GM12878 (cell line): ENCODE data around the gene TSPAN10. TPM values are rescaled to one million over a fixed set of nuclear protein-coding genes. Genes with fewer than 3 reads are reported as not detected.

ENCODE experiments used
- BACH1 ChIP-seq: fragments of 450-650 bp; IDR thresholded peaks from 2 replicates; pipeline ENCODE4 v1.6.1; 2017; ENCODE audit warnings: mild to moderate bottlenecking, borderline replicate concordance
- BCL11A ChIP-seq: IDR thresholded peaks from 2 replicates; pipeline ENCODE4 v1.6.1; 2011; ENCODE audit warnings: low read depth, low read length
- BHLHE40 ChIP-seq, 2 experiments: fragments of 450-650 bp in 1 of 2; IDR thresholded peaks; 2 replicates each; pipeline ENCODE4 v1.6.1; 2011 to 2017; ENCODE audit warnings: low read depth in 2 of 2, borderline replicate concordance in 1 of 2, improper control_type of control experiment in 1 of 2, low read length in 1 of 2, mild to moderate bottlenecking in 1 of 2
- CHD1 ChIP-seq: IDR thresholded peaks from 2 replicates; pipeline ENCODE4 v1.6.1; 2012; ENCODE audit warnings: low read depth, low read length, improper control_type of control experiment
- ESRRA ChIP-seq: IDR thresholded peaks from 2 replicates; pipeline ENCODE4 v1.6.1; 2012; ENCODE audit warnings: mild to moderate bottlenecking, low read length, improper control_type of control experiment
- ETV6 ChIP-seq, 2 experiments: fragments of 450-650 bp in 1 of 2; IDR thresholded peaks in 1 of 2; conservative IDR thresholded peaks in 1 of 2; 2 replicates each; pipeline ENCODE4 v1.6.1; 2014; ENCODE audit warnings: antibody characterized with exemption in 1 of 2, borderline replicate concordance in 1 of 2, low read depth in 1 of 2, mild to moderate bottlenecking in 1 of 2, moderate library complexity in 1 of 2
- MYB ChIP-seq: fragments of 150-350 bp; IDR thresholded peaks from 2 replicates; pipeline ENCODE4 v1.6.1; 2014; ENCODE audit warnings: mild to moderate bottlenecking, low read depth, low read length, borderline replicate concordance
- NFIC ChIP-seq: IDR thresholded peaks from 2 replicates; pipeline ENCODE4 v1.6.1; 2012; ENCODE audit warnings: low read depth, mild to moderate bottlenecking, inconsistent platforms, low read length, moderate library complexity
- NKRF ChIP-seq: fragments of 450-650 bp; conservative IDR thresholded peaks from 2 replicates; pipeline ENCODE4 v1.6.1; 2017; ENCODE audit warnings: mild to moderate bottlenecking, moderate library complexity
- PAX8 ChIP-seq: fragments of 450-650 bp; IDR thresholded peaks from 2 replicates; pipeline ENCODE4 v1.6.1; 2017; ENCODE audit warnings: mild to moderate bottlenecking, moderate library complexity
- POLR2AphosphoS2 ChIP-seq: IDR thresholded peaks from 2 replicates; pipeline ENCODE4 v1.6.1; 2011; ENCODE audit warnings: low read depth, mild to moderate bottlenecking, low read length, improper control_type of control experiment, moderate library complexity
- POU2F2 ChIP-seq: IDR thresholded peaks from 3 replicates; pipeline ENCODE4 v1.6.1; 2011; ENCODE audit warnings: low read depth, mild to moderate bottlenecking, low read length, borderline replicate concordance
- PRDM15 ChIP-seq: fragments of 450-650 bp; formaldehyde crosslinking; IDR thresholded peaks from 2 replicates; pipeline ENCODE4 v1.4.0; 2020; ENCODE audit warnings: mild to moderate bottlenecking, moderate library complexity
- RB1 ChIP-seq: fragments of 450-650 bp; formaldehyde crosslinking; IDR thresholded peaks from 2 replicates; pipeline ENCODE4 v1.6.1; 2017; ENCODE audit warnings: mild to moderate bottlenecking, borderline replicate concordance
- SP1 ChIP-seq: IDR thresholded peaks from one replicate; pipeline ENCODE4 v1.6.1; 2011; ENCODE audit warnings: low read depth, low read length
- SUPT20H ChIP-seq: IDR thresholded peaks from 2 replicates; pipeline ENCODE4 v1.6.1; 2011; ENCODE audit warnings: low read depth, mild to moderate bottlenecking, low read length, moderate library complexity, borderline replicate concordance; ENCODE audit not compliant: control insufficient read depth
- TBL1XR1 ChIP-seq: IDR thresholded peaks from 2 replicates; pipeline ENCODE4 v1.6.1; 2012; ENCODE audit warnings: low read depth, low read length, improper control_type of control experiment
- TCF12 ChIP-seq: IDR thresholded peaks from 2 replicates; pipeline ENCODE4 v1.6.1; 2011; ENCODE audit warnings: low read depth, mild to moderate bottlenecking, low read length
- YBX1 ChIP-seq: fragments of 450-650 bp; IDR thresholded peaks from 2 replicates; pipeline ENCODE4 v1.6.1; 2016; ENCODE audit warnings: antibody characterized with exemption
- YY1 ChIP-seq: IDR thresholded peaks from 2 replicates; pipeline ENCODE4 v1.6.1; 2011; ENCODE audit warnings: low read depth, mild to moderate bottlenecking, low read length
- ZNF207 ChIP-seq: fragments of 450-650 bp; IDR thresholded peaks from 2 replicates; pipeline ENCODE4 v1.6.1; 2014; ENCODE audit warnings: antibody characterized with exemption, mild to moderate bottlenecking, borderline replicate concordance
- ZNF622 ChIP-seq: fragments of 450-650 bp; IDR thresholded peaks from 2 replicates; pipeline ENCODE4 v1.6.1; 2017; ENCODE audit warnings: mild to moderate bottlenecking, inconsistent platforms
- polyA plus RNA-seq, 11 experiments: library from polyadenylated mRNA; depleted of rRNA in 4 of 11; unstranded in 6 of 11; stranded (reverse) in 5 of 11; fragments of >200 nt; fragmentation: Nextera tagmentation in 4 of 11; fragmentation: Illumina TruSeq in 1 of 11; extraction: Ambion mirVana in 4 of 11; extraction: Trizol in 1 of 11; gene quantifications; 1 replicate in 1 of 11; 2 replicates in 10 of 11; pipeline versions ENCODE4 v1.2.1 to v1.2.3, GENCODE V29; 2011 to 2016; ENCODE audit warnings: inconsistent platforms in 2 of 11, missing spikeins in 2 of 11, low read depth in 1 of 11
- total RNA-seq, 4 experiments: library from RNA; depleted of rRNA in 3 of 4; stranded (reverse); fragments of >200 nt in 3 of 4; fragmentation: Illumina TruSeq in 1 of 4; extraction: Trizol in 1 of 4; gene quantifications; 2 replicates each; pipeline versions ENCODE4 v1.2.1 to v1.2.3, GENCODE V29; 2013 to 2021
- TF ChIP-seq, protein P1 (sequence below): fragments of 450-650 bp; IDR thresholded peaks from 2 replicates; pipeline ENCODE4 v1.6.1; 2017; ENCODE audit warnings: mild to moderate bottlenecking, low read depth, inconsistent platforms; ENCODE audit not compliant: poor library complexity, severe bottlenecking

TSPAN10 gene
- total and polyA plus RNA-seq, 10 of the 15 experiments (the other 5 are each of a cell fraction or from before 2014, with no cell fraction given), result 0.13 to 0.82 (median 0.43) TPM

GRCh38 chr17:81683584-81684441 lies 46.8 kb downstream of the TSPAN10 start, which contains the start of the genes ARL16 and HGS (continued):
- no peak for TF ChIP-seq ZNF622
- no peak for TF ChIP-seq NFIC
- TF ChIP-seq, protein P1, sequence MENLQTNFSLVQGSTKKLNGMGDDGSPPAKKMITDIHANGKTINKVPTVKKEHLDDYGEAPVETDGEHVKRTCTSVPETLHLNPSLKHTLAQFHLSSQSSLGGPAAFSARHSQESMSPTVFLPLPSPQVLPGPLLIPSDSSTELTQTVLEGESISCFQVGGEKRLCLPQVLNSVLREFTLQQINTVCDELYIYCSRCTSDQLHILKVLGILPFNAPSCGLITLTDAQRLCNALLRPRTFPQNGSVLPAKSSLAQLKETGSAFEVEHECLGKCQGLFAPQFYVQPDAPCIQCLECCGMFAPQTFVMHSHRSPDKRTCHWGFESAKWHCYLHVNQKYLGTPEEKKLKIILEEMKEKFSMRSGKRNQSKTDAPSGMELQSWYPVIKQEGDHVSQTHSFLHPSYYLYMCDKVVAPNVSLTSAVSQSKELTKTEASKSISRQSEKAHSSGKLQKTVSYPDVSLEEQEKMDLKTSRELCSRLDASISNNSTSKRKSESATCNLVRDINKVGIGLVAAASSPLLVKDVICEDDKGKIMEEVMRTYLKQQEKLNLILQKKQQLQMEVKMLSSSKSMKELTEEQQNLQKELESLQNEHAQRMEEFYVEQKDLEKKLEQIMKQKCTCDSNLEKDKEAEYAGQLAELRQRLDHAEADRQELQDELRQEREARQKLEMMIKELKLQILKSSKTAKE, result peak; percentile 22
- peak; percentile 79 for TF ChIP-seq BACH1
- no peak for TF ChIP-seq YBX1
- TF ChIP-seq CHD1, result peak; percentile 59; the same call in 1 of the 2 replicates
- TF ChIP-seq NKRF, result peak; percentile 98
- no peak for TF ChIP-seq PRDM15 (CRISPR knock-in tag)
- TF ChIP-seq SUPT20H, result no peak
- peak; percentile 67; the same call in 1 of the 2 replicates for TF ChIP-seq POLR2AphosphoS2
- peak; percentile 44; the same call in 1 of the 3 replicates for TF ChIP-seq POU2F2
- no peak for TF ChIP-seq RB1
- TF ChIP-seq BHLHE40 (IDR thresholded peaks at IDR 0.05; ENCODE audit: borderline replicate concordance in 1 of 2, low read depth in 2 of 2, low read length in 1 of 2), result no peak; a peak in 1 of 4 replicates
- TF ChIP-seq BCL11A, result no peak
- TF ChIP-seq YY1, result peak; percentile 52
- 0 out of 2 replicates have a peak, but pooled peaks have one; percentile 4 for TF ChIP-seq TCF12
- TF ChIP-seq TBL1XR1, result no peak
- peak; percentile 99 for TF ChIP-seq SP1
- no peak for TF ChIP-seq PAX8
- TF ChIP-seq ETV6 (conservative IDR thresholded peaks at IDR 0.05 in 1 of 2, IDR thresholded peaks at IDR 0.05 in 1 of 2; ENCODE audit: borderline replicate concordance in 1 of 2, low read depth in 1 of 2), result no peak
- TF ChIP-seq MYB, result no peak
- TF ChIP-seq ESRRA, result no peak
- no peak; the same call in 1 of the 2 replicates for TF ChIP-seq ZNF207
